Parathyroid adenoma (tissue), 2 donors: ENCODE data around the gene CFAP54.

Source experiments
- H2AFZ ChIP-seq: fragments of 300-600 bp; sonication (generic); one replicate; pipeline ENCODE4 v1.7.0; 2017; ENCODE audit warnings: antibody characterized with exemption, mild to moderate bottlenecking
- H3K27ac ChIP-seq: fragments of 300-600 bp; sonication (generic); one replicate; pipeline ENCODE4 v1.7.0; 2017
- H3K27me3 ChIP-seq: fragments of 300-600 bp; sonication (generic); one replicate; pipeline ENCODE4 v1.7.0; 2017; ENCODE audit warnings: low read length; ENCODE audit not compliant: control insufficient read depth, insufficient read depth
- H3K36me3 ChIP-seq: fragments of 300-600 bp; sonication (generic); one replicate; pipeline ENCODE4 v1.7.0; 2017; ENCODE audit warnings: low read length; ENCODE audit not compliant: control insufficient read depth, insufficient read depth
- H3K4me1 ChIP-seq: fragments of 300-600 bp; sonication (generic); one replicate; pipeline ENCODE4 v1.7.0; 2017; ENCODE audit warnings: control low read depth
- H3K4me2 ChIP-seq: fragments of 300-600 bp; sonication (generic); one replicate; pipeline ENCODE4 v1.7.0; 2017; ENCODE audit warnings: low read length
- H3K4me3 ChIP-seq: fragments of 300-600 bp; sonication (generic); one replicate; pipeline ENCODE4 v1.7.0; 2017; ENCODE audit warnings: low read depth, low read length
- H3K79me2 ChIP-seq: fragments of 300-600 bp; sonication (generic); one replicate; pipeline ENCODE4 v1.7.0; 2017; ENCODE audit warnings: control low read depth
- H3K9ac ChIP-seq: fragments of 300-600 bp; sonication (generic); one replicate; pipeline ENCODE4 v1.7.0; 2017; ENCODE audit warnings: mild to moderate bottlenecking
- H3K9me3 ChIP-seq: fragments of 300-600 bp; sonication (generic); one replicate; pipeline ENCODE4 v1.7.0; 2017; ENCODE audit warnings: low read length; ENCODE audit not compliant: control insufficient read depth
- CTCF ChIP-seq: fragments of 300-600 bp; sonication (generic); IDR thresholded peaks from one replicate; pipeline ENCODE4 v1.7.0; 2017; ENCODE audit warnings: antibody characterized with exemption, mild to moderate bottlenecking
- donor health status: primary hyperparathyroidism.

The CFAP54 gene

GRCh38 chr12:96501908-96502307, 12.5 kb downstream of the CFAP54 start:
- Histone ChIP-seq H3K4me2 (no peak overlapping the region), H3K4me1 (no peaks in the 10 kb centered on the region), H3K27me3 (no peaks in the 10 kb centered on the region), H3K9ac (no peak overlapping the region), H3K4me3 (no peak overlapping the region), H3K79me2 (no peaks in the 10 kb centered on the region), H3K9me3 (no peaks in the 10 kb centered on the region), H3K36me3 (no peaks in the 10 kb centered on the region), H3K27ac (peak overlapping the region; percentile 53), H2AFZ (no peak overlapping the region)
- no peak for TF ChIP-seq CTCF

GRCh38 chr12:96502477-96502876, 13.1 kb downstream of the CFAP54 start:
- H3K9ac ChIP-seq, result no peak overlapping the region
- TF ChIP-seq CTCF, result no peak
- no peaks in the 10 kb centered on the region for H3K79me2 ChIP-seq
- H3K27ac ChIP-seq, result no peak overlapping the region
- no peaks in the 10 kb centered on the region for H3K27me3 ChIP-seq
- no peaks in the 10 kb centered on the region for H3K9me3 ChIP-seq
- no peak overlapping the region for H3K4me2 ChIP-seq
- no peak overlapping the region for H2AFZ ChIP-seq
- H3K4me3 ChIP-seq, result no peak overlapping the region
- no peaks in the 10 kb centered on the region for H3K36me3 ChIP-seq
- no peaks in the 10 kb centered on the region for H3K4me1 ChIP-seq

DNA sequence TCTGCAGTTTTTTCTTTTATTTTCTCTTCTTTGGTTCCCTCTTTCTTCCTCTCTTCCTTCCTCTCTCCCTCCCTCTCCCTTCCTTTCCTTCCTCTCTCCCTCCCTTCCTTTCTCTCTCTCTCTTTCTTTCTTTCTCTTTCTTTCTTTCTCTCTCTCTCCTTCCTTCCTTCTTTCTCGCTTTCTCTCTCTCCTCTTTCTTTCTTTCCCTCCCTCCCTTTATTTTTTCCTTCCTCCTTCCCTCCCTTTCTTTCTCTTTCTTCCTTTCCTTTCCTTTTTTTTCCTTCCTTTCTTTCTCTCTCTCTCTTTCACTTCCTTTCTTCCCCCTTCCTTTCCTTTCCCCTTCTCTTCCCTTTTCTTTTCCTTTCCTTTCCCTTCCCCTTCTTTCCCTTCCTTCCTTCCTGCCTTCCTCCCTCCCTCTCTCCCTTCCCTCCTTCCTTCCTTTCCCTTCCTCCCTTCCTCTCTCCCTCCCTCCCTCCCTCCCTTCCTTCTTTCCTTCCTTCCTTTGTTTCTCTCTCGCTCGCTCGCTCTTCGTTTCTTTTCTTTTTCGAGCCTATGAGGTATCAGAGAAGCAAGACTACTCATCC, 13.7 kb downstream of the CFAP54 start:
- Histone ChIP-seq H3K4me3 (no peak overlapping the region), H3K27me3 (no peaks in the 10 kb centered on the region), H3K4me1 (no peaks in the 10 kb centered on the region), H3K9me3 (no peaks in the 10 kb centered on the region), H3K79me2 (no peaks in the 10 kb centered on the region), H3K27ac (no peak overlapping the region), H3K36me3 (no peaks in the 10 kb centered on the region), H3K9ac (no peak overlapping the region), H3K4me2 (no peak overlapping the region), H2AFZ (no peak overlapping the region)
- no peak for TF ChIP-seq CTCF

DNA sequence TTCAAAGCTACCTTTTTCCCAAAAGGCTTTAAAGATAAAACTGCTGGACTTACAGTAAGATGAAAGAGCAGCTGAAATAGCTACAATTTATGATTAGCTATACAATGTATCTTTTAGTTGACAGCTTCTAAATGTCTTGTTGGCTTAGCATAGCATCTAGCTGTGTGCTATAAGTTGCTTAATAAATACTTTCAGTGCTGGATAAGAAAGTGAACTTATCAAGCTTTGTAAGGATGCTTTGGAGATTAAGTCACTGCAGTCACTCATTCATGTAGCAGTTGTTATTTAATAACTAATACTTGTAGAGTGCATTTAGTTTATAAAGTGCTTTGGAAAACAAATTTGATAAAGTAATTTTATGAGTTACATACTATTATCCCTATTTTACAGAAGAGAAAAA, 14.6 kb downstream of the CFAP54 start:
- H3K9me3 ChIP-seq, result no peaks in the 10 kb centered on the region
- no peak overlapping the region for H3K27ac ChIP-seq
- H3K4me2 ChIP-seq, result no peak overlapping the region
- H3K79me2 ChIP-seq, result no peaks in the 10 kb centered on the region
- H3K4me3 ChIP-seq, result no peak overlapping the region
- no peaks in the 10 kb centered on the region for H3K36me3 ChIP-seq
- no peak overlapping the region for H2AFZ ChIP-seq
- TF ChIP-seq CTCF, result no peak
- H3K9ac ChIP-seq, result no peak overlapping the region
- H3K4me1 ChIP-seq, result no peaks in the 10 kb centered on the region
- no peaks in the 10 kb centered on the region for H3K27me3 ChIP-seq

DNA sequence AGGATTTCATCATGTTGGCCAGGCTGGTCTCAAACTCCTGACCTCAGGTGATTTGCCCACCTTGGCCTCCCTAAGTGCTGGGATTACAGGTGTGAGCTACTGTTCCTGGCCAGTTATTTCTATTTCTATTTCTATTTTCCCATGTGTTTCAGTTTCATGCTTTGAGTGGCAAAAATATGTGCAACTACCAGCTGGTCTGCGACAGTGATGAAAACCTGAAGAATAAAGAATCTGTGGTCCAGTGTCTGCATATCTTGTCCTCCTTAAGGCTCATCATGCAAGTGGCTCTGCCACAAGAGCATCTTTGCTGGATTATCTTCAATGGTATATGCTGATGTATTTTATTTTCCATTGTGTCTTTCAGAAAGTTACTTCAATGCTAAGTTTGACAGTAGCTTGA, 17.4 kb downstream of the CFAP54 start:
- no peaks in the 10 kb centered on the region for H3K36me3 ChIP-seq
- no peak overlapping the region for H3K27ac ChIP-seq
- no peaks in the 10 kb centered on the region for H3K27me3 ChIP-seq
- no peaks in the 10 kb centered on the region for H3K4me1 ChIP-seq
- no peak overlapping the region for H2AFZ ChIP-seq
- H3K79me2 ChIP-seq, result no peaks in the 10 kb centered on the region
- TF ChIP-seq CTCF, result no peak
- H3K4me3 ChIP-seq, result no peak overlapping the region
- no peak overlapping the region for H3K9ac ChIP-seq
- H3K4me2 ChIP-seq, result no peak overlapping the region
- no peaks in the 10 kb centered on the region for H3K9me3 ChIP-seq
